Jurkat, Clone E6-1 (cell line): ENCODE measurements around the gene AJM1.
"Not testable (repeated sequence)": the region's sequence is repeated elsewhere in the genome, so short reads cannot be mapped to it uniquely, and the experiment has no call there.

Experiments used
- DNase-seq: peaks from one replicate; pipeline ENCODE4 v3.0.0-alpha.2; 2011; ENCODE audit warnings: low read depth, low spot score
- H3K4me3 ChIP-seq: 2 replicates; pipeline ENCODE4 v1.5.1; 2011; ENCODE audit warnings: mild to moderate bottlenecking, low read length, control low read depth, moderate library complexity

The AJM1 gene

GRCh38 chr9:136860933-136861873 lies 18.9 kb downstream of the AJM1 start:
- DNase-seq, result no peak
- no peak overlapping the region for H3K4me3 ChIP-seq

- no peak overlapping the region for H3K4me3 ChIP-seq
- DNase-seq, result no peak
Observed at GRCh38 chr9:136861874-136862457, 19.7 kb downstream of the AJM1 start.

GRCh38 chr9:136862849-136863622 lies 20.8 kb downstream of the AJM1 start:
- H3K4me3 ChIP-seq, result no peak overlapping the region
- no peak for DNase-seq

GRCh38 chr9:136863623-136864273 lies 21.5 kb downstream of the AJM1 start:
- H3K4me3 ChIP-seq, result no peak overlapping the region
- no peak for DNase-seq

- no peak for DNase-seq
- H3K4me3 ChIP-seq, result peak overlapping the region; percentile 70
Observed at GRCh38 chr9:136865041-136865767, 22.9 kb downstream of the AJM1 start.

GRCh38 chr9:136865768-136866103 lies 23.5 kb downstream of the AJM1 start:
- peak overlapping the region; percentile 70 for H3K4me3 ChIP-seq
- no peak for DNase-seq

GRCh38 chr9:136866898-136867421 lies 24.7 kb downstream of the AJM1 start:
- peak overlapping the region; percentile 70 for H3K4me3 ChIP-seq

GRCh38 chr9:136867480-136867879 lies 25.2 kb downstream of the AJM1 start:
- no peak overlapping the region for H3K4me3 ChIP-seq
- no peak for DNase-seq

More at GRCh38 chr9:136866898-136867421, 24.7 kb downstream of the AJM1 start:
- not testable (repeated sequence) for DNase-seq

- H3K4me3 ChIP-seq, result no peak overlapping the region
- DNase-seq, result no peak
Observed at GRCh38 chr9:136867917-136868316, 25.6 kb downstream of the AJM1 start.

GRCh38 chr9:136868644-136869043 lies 26.4 kb downstream of the AJM1 start:
- no peak overlapping the region for H3K4me3 ChIP-seq
- no peak for DNase-seq

- DNase-seq, result not testable (repeated sequence)
Observed at GRCh38 chr9:136869611-136870010, 27.3 kb downstream of the AJM1 start.

GRCh38 chr9:136875155-136875554 lies 32.9 kb downstream of the AJM1 start:
- no peak overlapping the region for H3K4me3 ChIP-seq
- DNase-seq, result no peak

More at GRCh38 chr9:136869611-136870010, 27.3 kb downstream of the AJM1 start:
- H3K4me3 ChIP-seq, result not testable (repeated sequence)

- H3K4me3 ChIP-seq, result no peak overlapping the region
- no peak for DNase-seq
Observed at GRCh38 chr9:136876476-136876875, 34.2 kb downstream of the AJM1 start.

- H3K4me3 ChIP-seq, result no peak overlapping the region
- no peak for DNase-seq
Observed at GRCh38 chr9:136880651-136881050, 38.4 kb downstream of the AJM1 start.

GRCh38 chr9:136881691-136882108 lies 39.4 kb downstream of the AJM1 start:
- no peak overlapping the region for H3K4me3 ChIP-seq
- DNase-seq, result no peak

- DNase-seq, result no peak
- no peak overlapping the region for H3K4me3 ChIP-seq
Observed at GRCh38 chr9:136882109-136882946, 40.0 kb downstream of the AJM1 start.

- H3K4me3 ChIP-seq, DNase-seq: not testable (repeated sequence)
Observed at GRCh38 chr9:136882947-136883283, 40.6 kb downstream of the AJM1 start.

- not testable (repeated sequence) for H3K4me3 ChIP-seq, DNase-seq
Observed at GRCh38 chr9:136883670-136884069, 41.4 kb downstream of the AJM1 start.
